Osteocyte (in vitro differentiated cells): Measurements from ENCODE around the gene HSD17B14. TPM values are rescaled to one million over a fixed set of nuclear protein-coding genes. Genes with fewer than 3 reads are reported as not detected.

Experiments used
- DNase-seq: peaks from one replicate; pipeline ENCODE4 v3.0.0; 2021; ENCODE audit warnings: mixed read lengths; ENCODE audit not compliant: unreplicated experiment; ENCODE audit errors: extremely low spot score
- H3K27ac Mint-ChIP-seq: one replicate; pipeline ENCODE4 v1.8.0; 2021; ENCODE audit warnings: mild to moderate bottlenecking, mixed read lengths; ENCODE audit not compliant: unreplicated experiment
- H3K27me3 Mint-ChIP-seq: one replicate; pipeline ENCODE4 v1.8.0; 2021; ENCODE audit warnings: mixed read lengths; ENCODE audit not compliant: unreplicated experiment
- H3K36me3 Mint-ChIP-seq: one replicate; pipeline ENCODE4 v1.8.0; 2021; ENCODE audit warnings: mixed read lengths; ENCODE audit not compliant: unreplicated experiment
- H3K4me1 Mint-ChIP-seq: one replicate; pipeline ENCODE4 v1.8.0; 2021; ENCODE audit warnings: mixed read lengths; ENCODE audit not compliant: unreplicated experiment
- H3K4me3 Mint-ChIP-seq: one replicate; pipeline ENCODE4 v1.8.0; 2021; ENCODE audit warnings: mild to moderate bottlenecking, moderate library complexity, mixed read lengths; ENCODE audit not compliant: unreplicated experiment
- H3K9me3 Mint-ChIP-seq: one replicate; pipeline ENCODE4 v1.8.0; 2021; ENCODE audit warnings: mixed read lengths; ENCODE audit not compliant: unreplicated experiment
- CTCF ChIP-seq: fragments of 200-600 bp; sonication (generic); IDR thresholded peaks from 2 replicates; pipeline ENCODE4 v1.5.0; 2021; ENCODE audit warnings: antibody characterized with exemption, mild to moderate bottlenecking, moderate library complexity
- total RNA-seq: library from RNA; stranded (reverse); gene quantifications from 2 replicates; pipeline ENCODE4 v1.2.1, GENCODE V29; 2021

The HSD17B14 gene
- total RNA-seq, 1 donor from 2014 or later = 23.9 TPM

GRCh38 chr19:48833977-48834376 is 2.3 kb downstream of the HSD17B14 start:
- peaks cover 23% of the 10 kb centered on the region for H3K4me1 Mint-ChIP-seq
- H3K27ac Mint-ChIP-seq = peak overlapping the region; percentile 45
- peaks cover 20% of the 10 kb centered on the region for H3K36me3 Mint-ChIP-seq

GRCh38 chr19:48833049-48833448 is 3.2 kb downstream of the HSD17B14 start:
- no peak for TF ChIP-seq CTCF
- H3K4me1 Mint-ChIP-seq = peaks cover 23% of the 10 kb centered on the region
- no peaks in the 10 kb centered on the region for H3K9me3 Mint-ChIP-seq
- no peaks in the 10 kb centered on the region for H3K27me3 Mint-ChIP-seq
- peaks cover 20% of the 10 kb centered on the region for H3K36me3 Mint-ChIP-seq
- no peak overlapping the region for H3K4me3 Mint-ChIP-seq
- DNase-seq = no peak
- H3K27ac Mint-ChIP-seq = peak overlapping the region; percentile 60

More at GRCh38 chr19:48833977-48834376, 2.3 kb downstream of the HSD17B14 start:
- TF ChIP-seq CTCF = no peak
- Mint-ChIP-seq H3K4me3 (peak overlapping the region; percentile 30), H3K9me3 (no peaks in the 10 kb centered on the region), H3K27me3 (no peaks in the 10 kb centered on the region)
- DNase-seq = no peak

- H3K4me3 Mint-ChIP-seq = no peak overlapping the region
- no peak for TF ChIP-seq CTCF
- H3K4me1 Mint-ChIP-seq = peaks cover 11% of the 10 kb centered on the region
- H3K36me3 Mint-ChIP-seq = peaks cover 22% of the 10 kb centered on the region
- H3K9me3 Mint-ChIP-seq = no peaks in the 10 kb centered on the region
- no peak overlapping the region for H3K27ac Mint-ChIP-seq
- DNase-seq = no peak
- H3K27me3 Mint-ChIP-seq = no peaks in the 10 kb centered on the region
Observed at GRCh38 chr19:48830965-48831364, 5.3 kb downstream of the HSD17B14 start.

- no peak for TF ChIP-seq CTCF
- no peaks in the 10 kb centered on the region for H3K9me3 Mint-ChIP-seq
- H3K4me3 Mint-ChIP-seq = no peak overlapping the region
- H3K27me3 Mint-ChIP-seq = no peaks in the 10 kb centered on the region
- no peak for DNase-seq
- H3K36me3 Mint-ChIP-seq = peaks cover 22% of the 10 kb centered on the region
- no peak overlapping the region for H3K27ac Mint-ChIP-seq
- peaks cover 3% of the 10 kb centered on the region for H3K4me1 Mint-ChIP-seq
Observed at GRCh38 chr19:48830088-48830487, 6.2 kb downstream of the HSD17B14 start.

- H3K27ac Mint-ChIP-seq = no peak overlapping the region
- peaks cover 7% of the 10 kb centered on the region for H3K36me3 Mint-ChIP-seq
- no peaks in the 10 kb centered on the region for H3K27me3 Mint-ChIP-seq
- TF ChIP-seq CTCF = no peak
- no peaks in the 10 kb centered on the region for H3K4me1 Mint-ChIP-seq
- no peak for DNase-seq
- H3K9me3 Mint-ChIP-seq = no peaks in the 10 kb centered on the region
- no peak overlapping the region for H3K4me3 Mint-ChIP-seq
Observed at GRCh38 chr19:48826606-48827020, 9.7 kb downstream of the HSD17B14 start.
